Colon (tissue), 2 donors: ENCODE results near the gene MAT2A.
"Not testable (repeated sequence)": the region's sequence is repeated elsewhere in the genome, so short reads cannot be mapped to it uniquely, and the experiment has no call there.

ENCODE experiments used
- FAIRE-seq: peaks from 2 replicates; lab custom pipeline; 2012; peaks lifted over from hg19 to GRCh38; lab: Jason Lieb, UNC
- donor health status: control.
- donor health status: control.

The MAT2A gene

DNA sequence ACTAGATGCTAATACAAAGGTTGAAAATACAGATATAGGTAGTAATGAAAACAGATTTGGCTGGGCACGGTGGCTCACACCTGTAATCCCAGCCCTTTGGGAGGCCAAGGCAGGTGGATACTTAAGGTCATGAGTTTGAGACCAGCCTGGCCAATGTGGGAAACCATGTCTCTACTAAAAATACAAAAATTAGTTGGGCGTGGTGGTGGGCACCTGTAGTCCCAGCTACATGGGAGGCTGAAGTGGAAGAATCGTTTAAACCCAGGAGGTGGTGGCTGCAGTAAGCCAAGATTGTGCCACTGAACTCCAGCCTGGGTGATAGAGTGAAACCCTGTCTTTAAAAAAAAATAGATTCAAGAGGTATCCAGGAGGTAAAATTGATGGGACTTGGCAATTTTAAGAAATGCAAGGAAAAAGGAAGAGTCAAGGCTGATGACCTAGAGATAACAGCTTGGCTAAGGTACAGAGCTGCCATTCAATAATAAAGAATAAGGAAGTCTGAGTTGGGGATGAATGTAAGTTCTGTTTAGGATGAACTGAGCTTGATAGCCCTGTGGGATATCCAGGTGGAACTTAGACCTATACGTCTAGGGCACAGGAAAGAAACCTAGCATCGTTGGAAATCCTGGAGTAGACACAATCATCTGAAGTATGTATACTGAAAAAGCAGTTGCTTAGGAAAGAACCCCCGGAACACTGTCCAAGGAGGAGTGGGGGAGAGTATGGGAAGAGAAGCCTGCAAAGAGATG is 9.1 kb downstream of the MAT2A start:
- no peak for FAIRE-seq

DNA sequence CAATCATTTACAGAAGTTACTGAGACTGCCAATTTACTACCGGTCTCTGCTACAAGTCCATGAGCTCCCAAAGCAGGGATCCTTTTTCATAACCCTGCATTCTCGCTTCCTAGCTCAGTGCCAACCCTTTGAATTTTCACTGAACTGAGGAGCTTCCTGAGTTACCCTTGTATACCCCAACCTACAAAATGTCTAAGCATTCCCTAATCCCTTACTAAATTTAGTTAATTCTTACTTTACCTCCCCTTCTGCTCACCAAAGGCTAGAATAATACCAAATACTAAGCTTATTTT is 9.6 kb downstream of the MAT2A start:
- no peak for FAIRE-seq

DNA sequence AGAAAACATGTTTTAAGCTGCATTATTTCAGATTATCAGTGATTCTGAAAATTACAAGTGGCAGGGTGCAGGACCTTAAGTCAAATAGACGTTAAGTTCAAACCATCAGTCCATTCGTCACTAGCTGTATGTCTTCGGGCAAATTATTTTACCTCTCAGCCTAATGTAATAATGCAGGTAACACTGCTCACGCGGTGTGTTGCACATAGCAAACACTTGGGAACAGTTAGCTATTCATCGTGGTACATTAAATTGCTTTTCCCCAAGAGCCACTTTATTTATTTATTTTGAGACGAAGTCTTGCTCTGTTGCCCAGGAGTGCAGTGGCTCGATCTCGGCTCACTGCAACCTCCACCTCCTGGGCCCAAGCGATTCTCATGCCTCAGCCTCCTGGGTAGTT is 10.1 kb downstream of the MAT2A start:
- no peak for FAIRE-seq

GRCh38 chr2:85549826-85550225 is 10.9 kb downstream of the MAT2A start:
- FAIRE-seq, result no peak

- no peak for FAIRE-seq
These were observed 11.5 kb downstream of the MAT2A start for GRCh38 chr2:85550486-85550885.

- no peak for FAIRE-seq
These were observed 13.0 kb downstream of the MAT2A start for GRCh38 chr2:85551698-85552678.

- no peak for FAIRE-seq
These were observed 14.2 kb downstream of the MAT2A start for GRCh38 chr2:85553184-85553583.

GRCh38 chr2:85554980-85555612 is 16.1 kb downstream of the MAT2A start:
- FAIRE-seq, result no peak

- no peak for FAIRE-seq
These were observed 18.2 kb downstream of the MAT2A start for GRCh38 chr2:85557130-85557529.

DNA sequence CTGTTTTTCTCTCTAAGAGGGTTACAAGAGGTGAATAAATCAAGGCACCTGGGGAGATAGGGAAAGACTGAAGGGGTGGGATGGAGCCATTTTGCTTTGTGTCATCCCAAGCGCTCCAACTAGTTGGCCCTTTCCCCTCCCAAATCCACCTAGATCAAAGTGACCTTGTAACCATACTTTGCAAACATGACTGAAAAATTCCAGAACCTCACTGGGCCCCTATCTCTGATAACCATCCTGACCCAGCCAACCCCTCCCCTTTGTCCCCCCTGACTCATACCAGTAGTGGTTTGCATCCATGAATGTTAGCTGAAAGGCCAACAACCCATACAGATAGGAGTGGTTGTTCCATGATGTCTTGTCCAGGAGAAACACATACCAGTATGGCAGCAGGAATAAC is 19.2 kb downstream of the MAT2A start:
- no peak for FAIRE-seq

GRCh38 chr2:85560403-85560726 is 21.4 kb downstream of the MAT2A start:
- FAIRE-seq, result not testable (repeated sequence)

GRCh38 chr2:85560812-85561279 is 21.9 kb downstream of the MAT2A start:
- no peak for FAIRE-seq

- FAIRE-seq, result no peak
These were observed 22.6 kb downstream of the MAT2A start, which contains the start of gene GGCX for GRCh38 chr2:85561280-85562212. GGCX (minus strand) TSS chr2:85561493; CDS start chr2:85561428, 65 bp downstream.

DNA sequence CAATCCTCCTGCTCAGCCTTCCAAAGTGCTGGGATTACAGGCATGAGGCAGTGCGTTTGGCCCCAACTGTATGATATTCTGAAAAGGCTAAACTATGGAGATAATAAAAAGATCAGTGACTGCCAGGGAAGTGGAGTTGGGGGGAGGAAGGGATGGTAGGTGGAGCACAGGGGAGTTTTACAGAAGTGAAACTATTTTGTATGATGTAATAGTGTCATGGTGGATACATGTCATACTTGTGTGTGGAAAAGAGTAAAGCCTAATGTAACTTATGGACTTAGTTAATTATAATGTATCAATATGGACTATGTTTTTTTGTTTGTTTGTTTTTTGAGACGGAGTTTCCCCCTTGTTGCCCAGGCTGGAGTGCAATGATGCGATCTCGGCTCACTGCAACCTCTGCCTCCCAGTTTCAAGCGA is 25.2 kb downstream of the MAT2A start:
- FAIRE-seq, result no peak

GRCh38 chr2:85566265-85566664 is 27.3 kb downstream of the MAT2A start:
- no peak for FAIRE-seq

GRCh38 chr2:85575739-85576138 is 36.8 kb downstream of the MAT2A start:
- no peak for FAIRE-seq

DNA sequence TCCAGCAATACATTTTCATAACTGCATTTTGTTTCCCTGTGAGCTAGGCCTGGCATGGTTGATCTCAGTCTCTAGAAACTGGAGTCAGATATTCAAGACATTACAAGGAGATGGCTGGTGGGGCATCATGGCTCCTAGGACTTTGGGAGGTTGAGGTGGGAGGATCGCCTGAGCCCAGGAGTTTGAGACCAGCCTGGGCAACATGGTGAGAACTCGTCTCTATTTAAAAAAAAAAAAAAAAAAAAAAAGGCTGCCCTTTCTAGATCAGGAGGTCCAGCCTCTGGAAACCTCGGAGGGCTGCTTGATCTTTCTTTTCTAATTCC is 38.1 kb downstream of the MAT2A start:
- FAIRE-seq, result no peak

- FAIRE-seq, result no peak
These were observed 38.6 kb downstream of the MAT2A start, which contains the start of gene VAMP8 for GRCh38 chr2:85577386-85578242. VAMP8 (plus strand) TSS chr2:85577586; CDS start chr2:85577647, 61 bp downstream.

- no peak for FAIRE-seq
These were observed 39.5 kb downstream of the MAT2A start for GRCh38 chr2:85578243-85579180.
